ENCODE results near the gene SLC35F4.

The SLC35F4 gene

GRCh38 chr14:57797160-57797559, 68.7 kb downstream of the SLC35F4 start:
- no peak overlapping the region for H3K27ac ChIP-seq
- DNase-seq (ENCODE audit: low spot score): no peak
- ChIA-PET POLR2A (ENCODE audit: low non-redundant PET) (no interaction called here), CTCF (no interaction called here)
- no peak for TF ChIP-seq CTCF (conservative IDR thresholded peaks at IDR 0.05; ENCODE audit: low read depth)

- H3K27ac ChIP-seq: no peak overlapping the region
- ChIA-PET CTCF (no interaction called here), POLR2A (ENCODE audit: low non-redundant PET) (no interaction called here)
- no peak for TF ChIP-seq CTCF (conservative IDR thresholded peaks at IDR 0.05; ENCODE audit: low read depth)
- no peak for DNase-seq (ENCODE audit: low spot score)
Observed at GRCh38 chr14:57796556-57796955, 69.3 kb downstream of the SLC35F4 start.

- DNase-seq (ENCODE audit: low spot score): no peak
- CTCF ChIA-PET: no interaction called here
- H3K27ac ChIP-seq: no peak overlapping the region
- POLR2A ChIA-PET (ENCODE audit: low non-redundant PET): no interaction called here
- no peak for TF ChIP-seq CTCF (conservative IDR thresholded peaks at IDR 0.05; ENCODE audit: low read depth)
Observed at GRCh38 chr14:57785058-57785457, 80.8 kb downstream of the SLC35F4 start.

GRCh38 chr14:57771801-57772200, 94.1 kb downstream of the SLC35F4 start:
- ChIA-PET POLR2A (ENCODE audit: low non-redundant PET) (no interaction called here), CTCF (interaction anchor here (0.5 kb wide), 1 partner anchor 67 kb away, joined by 4 read pairs; no protein-coding TSS in a partner anchor)
- no peak for TF ChIP-seq CTCF (conservative IDR thresholded peaks at IDR 0.05; ENCODE audit: low read depth)
- no peak overlapping the region for H3K27ac ChIP-seq
- DNase-seq (ENCODE audit: low spot score): no peak

- DNase-seq (ENCODE audit: low spot score): no peak
Observed at GRCh38 chr14:57769863-57770523, 95.9 kb downstream of the SLC35F4 start.

GRCh38 chr14:57761800-57762199, 104.1 kb downstream of the SLC35F4 start:
- DNase-seq (ENCODE audit: low spot score): no peak
- POLR2A ChIA-PET (ENCODE audit: low non-redundant PET): no interaction called here
- no peak for TF ChIP-seq CTCF (conservative IDR thresholded peaks at IDR 0.05; ENCODE audit: low read depth)
- no peak overlapping the region for H3K27ac ChIP-seq
- CTCF ChIA-PET: interaction anchor here (0.7 kb wide), 1 partner anchor 261 kb away, joined by 3 read pairs; no protein-coding TSS in a partner anchor

More at GRCh38 chr14:57769863-57770523, 95.9 kb downstream of the SLC35F4 start:
- ChIA-PET CTCF (interaction anchor here (0.7 kb wide), 1 partner anchor 13 kb away, joined by 4 read pairs; no protein-coding TSS in a partner anchor), POLR2A (ENCODE audit: low non-redundant PET) (no interaction called here)
- TF ChIP-seq CTCF (conservative IDR thresholded peaks at IDR 0.05; ENCODE audit: low read depth): no peak
- no peak overlapping the region for H3K27ac ChIP-seq

Data from RWPE1 (cell line).